WTC11 (cell line): ENCODE results near the gene METTL22.
A peak's percentile ranks its signal among the peaks of the same experiment; 100 is the strongest.

ENCODE experiments used
- CREB1 ChIP-seq: sonication (generic); formaldehyde crosslinking; IDR thresholded peaks from 2 replicates; pipeline ENCODE4 v1.8.0; 2023; ENCODE audit warnings: mild to moderate bottlenecking, missing genetic modification reagents
- NFYB ChIP-seq: sonication (generic); formaldehyde crosslinking; conservative IDR thresholded peaks from 2 replicates; pipeline ENCODE4 v1.8.0; 2022; ENCODE audit warnings: low read depth, missing genetic modification reagents
- TF ChIP-seq, protein P1 (sequence below): sonication (generic); formaldehyde crosslinking; IDR thresholded peaks from 2 replicates; pipeline ENCODE4 v1.8.0; 2022; ENCODE audit warnings: mild to moderate bottlenecking, missing genetic modification reagents
- TF ChIP-seq, protein P2 (sequence below): fragments of 200-600 bp; IDR thresholded peaks from 2 replicates; pipeline ENCODE4 v1.8.0; 2022; ENCODE audit warnings: antibody characterized with exemption
- TF ChIP-seq, protein P3 (sequence below): sonication (generic); formaldehyde crosslinking; conservative IDR thresholded peaks from 2 replicates; pipeline ENCODE4 v1.8.1; 2022; ENCODE audit warnings: mild to moderate bottlenecking, missing genetic modification reagents
- TF ChIP-seq, protein P4 (sequence below): sonication (generic); formaldehyde crosslinking; IDR thresholded peaks from 2 replicates; pipeline ENCODE4 v1.8.1; 2023; ENCODE audit warnings: mild to moderate bottlenecking, missing genetic modification reagents, moderate library complexity
- TF ChIP-seq, protein P5 (sequence below): sonication (generic); formaldehyde crosslinking; IDR thresholded peaks from 2 replicates; pipeline ENCODE4 v1.8.0; 2022; ENCODE audit warnings: mild to moderate bottlenecking, missing genetic modification reagents

DNA sequence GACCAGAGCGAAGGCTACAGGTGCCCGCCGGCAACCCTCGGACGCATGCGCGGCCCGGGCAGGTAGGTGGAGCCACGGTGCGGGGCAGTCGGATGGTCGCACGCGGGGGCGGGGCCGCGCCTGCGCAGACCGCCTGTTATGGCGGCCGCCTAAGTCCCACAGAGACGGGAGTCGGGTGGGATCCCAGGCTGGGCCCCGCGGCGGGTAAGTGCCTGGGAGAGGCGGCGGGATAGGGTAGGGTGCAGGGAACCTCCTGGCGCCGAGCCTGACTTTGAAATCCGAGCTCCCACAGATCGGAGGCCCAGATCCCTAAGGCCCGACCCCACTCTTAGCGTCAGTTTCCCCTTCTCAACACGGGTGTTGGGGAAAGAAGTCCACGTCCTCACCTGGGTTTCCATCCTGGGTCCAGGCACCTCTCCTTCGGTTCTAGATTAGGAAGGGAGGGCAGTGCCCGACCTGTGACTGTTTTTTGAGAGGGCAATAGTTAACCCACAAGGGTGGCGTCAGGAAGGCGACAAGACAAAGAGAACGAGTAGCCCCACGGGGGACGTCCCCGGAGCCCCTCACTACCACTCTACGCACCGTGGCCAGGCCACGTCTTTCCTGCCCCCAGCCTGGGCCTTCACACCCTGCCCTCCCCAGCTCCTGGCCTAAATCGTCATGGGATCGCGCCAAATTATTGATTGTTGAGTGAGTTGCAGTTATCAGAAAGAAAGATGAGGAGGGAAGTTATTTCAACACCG is at the start of gene METTL22:
- TF ChIP-seq, protein P1, sequence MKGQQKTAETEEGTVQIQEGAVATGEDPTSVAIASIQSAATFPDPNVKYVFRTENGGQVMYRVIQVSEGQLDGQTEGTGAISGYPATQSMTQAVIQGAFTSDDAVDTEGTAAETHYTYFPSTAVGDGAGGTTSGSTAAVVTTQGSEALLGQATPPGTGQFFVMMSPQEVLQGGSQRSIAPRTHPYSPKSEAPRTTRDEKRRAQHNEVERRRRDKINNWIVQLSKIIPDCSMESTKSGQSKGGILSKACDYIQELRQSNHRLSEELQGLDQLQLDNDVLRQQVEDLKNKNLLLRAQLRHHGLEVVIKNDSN (CRISPR knock-in tag): 0 out of 2 replicates have a peak, but pooled peaks have one; percentile 15
- TF ChIP-seq, protein P2, sequence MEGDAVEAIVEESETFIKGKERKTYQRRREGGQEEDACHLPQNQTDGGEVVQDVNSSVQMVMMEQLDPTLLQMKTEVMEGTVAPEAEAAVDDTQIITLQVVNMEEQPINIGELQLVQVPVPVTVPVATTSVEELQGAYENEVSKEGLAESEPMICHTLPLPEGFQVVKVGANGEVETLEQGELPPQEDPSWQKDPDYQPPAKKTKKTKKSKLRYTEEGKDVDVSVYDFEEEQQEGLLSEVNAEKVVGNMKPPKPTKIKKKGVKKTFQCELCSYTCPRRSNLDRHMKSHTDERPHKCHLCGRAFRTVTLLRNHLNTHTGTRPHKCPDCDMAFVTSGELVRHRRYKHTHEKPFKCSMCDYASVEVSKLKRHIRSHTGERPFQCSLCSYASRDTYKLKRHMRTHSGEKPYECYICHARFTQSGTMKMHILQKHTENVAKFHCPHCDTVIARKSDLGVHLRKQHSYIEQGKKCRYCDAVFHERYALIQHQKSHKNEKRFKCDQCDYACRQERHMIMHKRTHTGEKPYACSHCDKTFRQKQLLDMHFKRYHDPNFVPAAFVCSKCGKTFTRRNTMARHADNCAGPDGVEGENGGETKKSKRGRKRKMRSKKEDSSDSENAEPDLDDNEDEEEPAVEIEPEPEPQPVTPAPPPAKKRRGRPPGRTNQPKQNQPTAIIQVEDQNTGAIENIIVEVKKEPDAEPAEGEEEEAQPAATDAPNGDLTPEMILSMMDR: no peak
- TF ChIP-seq, protein P3, sequence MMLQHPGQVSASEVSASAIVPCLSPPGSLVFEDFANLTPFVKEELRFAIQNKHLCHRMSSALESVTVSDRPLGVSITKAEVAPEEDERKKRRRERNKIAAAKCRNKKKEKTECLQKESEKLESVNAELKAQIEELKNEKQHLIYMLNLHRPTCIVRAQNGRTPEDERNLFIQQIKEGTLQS: no peak
- TF ChIP-seq, protein P4, sequence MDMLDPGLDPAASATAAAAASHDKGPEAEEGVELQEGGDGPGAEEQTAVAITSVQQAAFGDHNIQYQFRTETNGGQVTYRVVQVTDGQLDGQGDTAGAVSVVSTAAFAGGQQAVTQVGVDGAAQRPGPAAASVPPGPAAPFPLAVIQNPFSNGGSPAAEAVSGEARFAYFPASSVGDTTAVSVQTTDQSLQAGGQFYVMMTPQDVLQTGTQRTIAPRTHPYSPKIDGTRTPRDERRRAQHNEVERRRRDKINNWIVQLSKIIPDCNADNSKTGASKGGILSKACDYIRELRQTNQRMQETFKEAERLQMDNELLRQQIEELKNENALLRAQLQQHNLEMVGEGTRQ (CRISPR knock-in tag): no peak
- TF ChIP-seq CREB1 (no peak), NFYB (CRISPR knock-in tag) (no peak)
- TF ChIP-seq, protein P5, sequence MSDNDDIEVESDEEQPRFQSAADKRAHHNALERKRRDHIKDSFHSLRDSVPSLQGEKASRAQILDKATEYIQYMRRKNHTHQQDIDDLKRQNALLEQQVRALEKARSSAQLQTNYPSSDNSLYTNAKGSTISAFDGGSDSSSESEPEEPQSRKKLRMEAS: peak; percentile 55
